Measurements from ENCODE around the gene PCDHA11.
"Not testable (repeated sequence)": the region's sequence is repeated elsewhere in the genome, so short reads cannot be mapped to it uniquely, and the experiment has no call there.

Gene PCDHA11

DNA sequence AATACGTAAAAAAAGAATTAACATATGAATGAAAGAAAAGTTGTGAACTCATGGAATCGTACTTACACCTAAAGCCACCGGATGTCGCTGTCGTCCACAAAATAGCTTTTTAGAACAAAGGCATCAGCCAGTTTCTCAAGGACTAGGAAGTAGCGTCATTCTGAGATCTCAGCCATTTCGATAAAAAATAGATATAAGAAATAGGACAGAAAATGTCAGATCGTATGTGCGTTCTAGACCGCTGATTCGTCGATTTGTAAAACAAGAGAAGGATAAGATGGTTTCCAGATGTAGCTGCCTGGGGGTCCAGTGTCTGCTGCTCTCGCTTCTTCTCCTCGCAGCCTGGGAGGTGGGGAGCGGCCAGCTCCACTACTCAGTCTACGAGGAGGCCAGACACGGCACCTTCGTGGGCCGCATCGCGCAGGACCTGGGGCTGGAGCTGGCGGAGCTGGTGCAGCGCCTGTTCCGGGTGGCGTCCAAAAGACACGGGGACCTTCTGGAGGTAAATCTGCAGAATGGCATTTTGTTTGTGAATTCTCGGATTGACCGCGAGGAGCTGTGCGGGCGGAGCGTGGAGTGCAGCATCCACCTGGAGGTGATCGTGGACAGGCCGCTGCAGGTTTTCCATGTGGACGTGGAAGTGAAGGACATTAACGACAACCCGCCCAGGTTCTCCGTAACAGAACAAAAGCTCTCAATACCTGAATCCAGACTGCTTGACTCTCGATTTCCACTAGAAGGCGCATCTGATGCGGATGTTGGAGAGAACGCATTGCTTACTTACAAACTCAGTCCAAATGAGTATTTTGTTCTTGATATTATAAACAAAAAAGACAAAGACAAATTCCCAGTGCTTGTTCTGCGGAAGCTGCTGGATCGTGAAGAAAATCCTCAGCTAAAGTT, 12.7 kb upstream of the PCDHA11 start, which contains the start of gene PCDHA10:
Gene PCDHA10 (plus strand): TSS at position 126 of the 903 bp plus-strand sequence. CDS start 152 bp downstream, at position 278.
- no peak for DNase-seq (ENCODE audit: low read depth)

DNA sequence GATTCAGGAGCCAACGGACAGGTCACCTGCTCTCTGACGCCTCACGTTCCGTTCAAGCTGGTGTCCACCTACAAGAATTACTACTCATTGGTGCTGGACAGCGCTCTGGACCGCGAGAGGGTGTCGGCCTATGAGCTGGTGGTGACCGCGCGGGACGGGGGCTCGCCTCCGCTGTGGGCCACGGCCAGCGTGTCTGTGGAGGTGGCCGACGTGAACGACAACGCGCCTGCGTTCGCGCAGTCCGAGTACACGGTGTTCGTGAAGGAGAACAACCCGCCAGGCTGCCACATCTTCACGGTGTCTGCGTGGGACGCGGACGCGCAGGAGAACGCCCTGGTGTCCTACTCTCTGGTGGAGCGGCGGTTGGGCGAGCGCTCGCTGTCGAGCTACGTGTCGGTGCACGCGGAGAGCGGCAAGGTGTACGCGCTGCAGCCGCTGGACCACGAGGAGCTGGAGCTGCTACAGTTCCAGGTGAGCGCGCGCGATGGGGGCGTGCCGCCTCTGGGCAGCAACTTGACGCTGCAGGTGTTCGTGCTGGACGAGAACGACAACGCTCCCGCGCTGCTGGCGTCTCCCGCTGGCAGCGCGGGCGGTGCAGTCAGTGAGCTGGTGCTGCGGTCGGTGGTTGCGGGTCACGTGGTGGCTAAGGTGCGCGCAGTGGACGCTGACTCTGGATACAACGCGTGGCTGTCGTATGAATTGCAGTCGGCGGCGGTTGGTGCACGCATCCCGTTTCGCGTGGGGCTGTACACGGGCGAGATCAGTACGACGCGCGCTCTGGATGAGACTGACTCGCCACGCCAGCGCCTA, 11.4 kb upstream of the PCDHA11 start:
- no peak for DNase-seq (ENCODE audit: low read depth)

DNA sequence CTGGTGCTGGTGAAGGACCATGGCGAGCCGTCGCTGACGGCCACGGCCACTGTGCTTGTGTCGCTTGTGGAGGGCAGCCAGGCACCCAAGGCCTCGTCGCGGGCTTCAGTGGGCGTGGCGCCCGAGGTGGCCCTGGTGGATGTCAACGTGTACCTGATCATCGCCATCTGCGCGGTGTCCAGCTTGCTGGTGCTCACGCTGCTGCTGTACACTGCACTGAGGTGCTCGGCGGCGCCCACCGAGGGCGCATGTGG, 10.8 kb upstream of the PCDHA11 start:
- no peak for DNase-seq (ENCODE audit: low read depth)

DNA sequence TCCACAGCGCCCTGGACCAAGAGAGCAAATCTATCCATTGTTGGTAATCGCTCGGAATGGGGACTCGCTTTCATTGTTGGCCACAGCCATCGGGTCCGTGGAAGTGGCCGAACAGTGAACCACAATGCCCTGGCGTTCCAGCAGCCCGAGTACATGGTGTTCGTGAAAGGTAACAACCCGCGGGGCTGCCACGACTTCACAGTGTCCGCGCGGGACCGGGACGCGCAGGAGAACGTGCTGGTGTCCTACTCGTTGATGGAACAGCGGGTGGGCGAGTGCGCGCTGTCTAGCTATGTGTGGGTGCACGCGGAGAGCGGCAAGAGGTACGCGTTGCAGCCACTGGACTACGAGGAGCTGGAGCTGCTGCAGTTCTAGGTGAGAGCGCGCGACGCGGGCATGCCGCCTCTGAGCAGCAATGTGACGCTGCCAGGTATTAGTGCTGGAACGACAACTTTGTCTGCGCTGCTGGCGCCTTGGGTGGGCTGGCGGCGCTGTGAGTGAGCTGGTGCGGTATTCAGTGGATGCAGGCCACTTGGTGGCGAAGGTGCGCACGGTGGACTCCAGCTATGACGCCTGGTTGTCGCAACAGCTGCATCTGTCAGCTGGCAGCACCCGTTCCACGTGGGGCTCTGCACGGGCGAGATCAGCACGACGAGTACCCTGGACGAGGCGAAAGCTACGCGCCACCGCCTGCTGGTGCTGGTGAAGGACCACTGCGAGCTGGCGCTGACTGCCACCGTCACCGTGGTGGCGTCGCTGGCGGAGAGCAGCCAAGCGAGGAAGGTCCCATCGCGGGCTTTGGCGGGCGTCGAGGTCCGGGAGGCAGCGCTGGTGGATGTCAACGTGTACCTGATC, 6.1 kb upstream of the PCDHA11 start:
- DNase-seq (ENCODE audit: low read depth): no peak

DNA sequence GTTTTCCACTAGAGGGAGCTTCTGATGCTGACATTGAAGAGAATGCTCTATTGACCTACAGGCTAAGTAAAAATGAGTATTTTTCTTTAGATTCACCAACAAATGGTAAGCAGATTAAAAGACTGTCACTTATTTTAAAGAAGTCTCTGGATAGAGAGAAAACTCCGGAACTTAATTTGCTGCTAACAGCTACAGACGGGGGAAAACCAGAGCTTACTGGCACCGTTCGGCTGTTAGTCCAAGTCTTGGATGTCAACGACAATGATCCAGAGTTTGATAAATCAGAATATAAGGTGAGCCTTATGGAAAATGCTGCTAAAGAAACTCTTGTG, 764 bp downstream of the PCDHA11 start:
- no peak for DNase-seq (ENCODE audit: low read depth)

DNA sequence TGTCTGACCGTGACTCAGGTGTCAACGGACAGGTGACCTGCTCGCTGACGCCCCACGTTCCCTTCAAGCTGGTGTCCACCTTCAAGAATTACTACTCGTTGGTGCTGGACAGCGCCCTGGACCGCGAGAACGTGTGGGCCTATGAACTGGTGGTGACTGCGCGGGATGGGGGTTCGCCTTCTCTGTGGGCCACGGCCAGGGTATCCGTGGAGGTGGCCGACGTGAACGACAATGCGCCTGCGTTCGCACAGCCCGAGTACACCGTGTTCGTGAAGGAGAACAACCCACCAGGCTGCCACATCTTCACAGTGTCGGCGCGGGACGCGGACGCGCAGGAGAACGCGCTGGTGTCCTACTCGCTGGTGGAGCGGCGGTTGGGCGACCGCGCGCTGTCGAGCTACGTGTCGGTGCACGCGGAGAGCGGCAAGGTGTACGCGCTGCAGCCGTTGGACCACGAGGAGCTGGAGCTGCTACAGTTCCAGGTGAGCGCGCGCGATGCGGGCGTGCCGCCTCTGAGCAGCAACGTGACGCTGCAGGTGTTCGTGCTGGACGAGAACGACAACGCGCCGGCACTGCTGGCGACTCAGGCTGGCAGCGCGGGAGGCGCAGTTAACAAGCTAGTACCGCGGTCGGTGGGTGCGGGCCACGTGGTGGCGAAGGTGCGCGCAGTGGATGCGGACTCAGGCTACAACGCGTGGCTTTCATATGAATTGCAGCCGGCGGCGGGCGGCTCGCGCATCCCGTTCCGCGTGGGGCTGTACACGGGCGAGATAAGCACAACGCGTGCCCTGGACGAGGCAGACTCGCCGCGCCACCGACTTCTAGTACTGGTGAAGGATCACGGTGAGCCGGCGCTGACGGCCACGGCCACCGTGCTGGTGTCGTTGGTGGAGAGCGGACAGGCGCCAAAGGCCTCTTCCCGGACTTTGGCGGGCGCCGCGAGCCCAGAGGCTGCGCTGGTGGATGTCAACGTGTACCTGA, 1.8 kb downstream of the PCDHA11 start:
- DNase-seq (ENCODE audit: low read depth): no peak

DNA sequence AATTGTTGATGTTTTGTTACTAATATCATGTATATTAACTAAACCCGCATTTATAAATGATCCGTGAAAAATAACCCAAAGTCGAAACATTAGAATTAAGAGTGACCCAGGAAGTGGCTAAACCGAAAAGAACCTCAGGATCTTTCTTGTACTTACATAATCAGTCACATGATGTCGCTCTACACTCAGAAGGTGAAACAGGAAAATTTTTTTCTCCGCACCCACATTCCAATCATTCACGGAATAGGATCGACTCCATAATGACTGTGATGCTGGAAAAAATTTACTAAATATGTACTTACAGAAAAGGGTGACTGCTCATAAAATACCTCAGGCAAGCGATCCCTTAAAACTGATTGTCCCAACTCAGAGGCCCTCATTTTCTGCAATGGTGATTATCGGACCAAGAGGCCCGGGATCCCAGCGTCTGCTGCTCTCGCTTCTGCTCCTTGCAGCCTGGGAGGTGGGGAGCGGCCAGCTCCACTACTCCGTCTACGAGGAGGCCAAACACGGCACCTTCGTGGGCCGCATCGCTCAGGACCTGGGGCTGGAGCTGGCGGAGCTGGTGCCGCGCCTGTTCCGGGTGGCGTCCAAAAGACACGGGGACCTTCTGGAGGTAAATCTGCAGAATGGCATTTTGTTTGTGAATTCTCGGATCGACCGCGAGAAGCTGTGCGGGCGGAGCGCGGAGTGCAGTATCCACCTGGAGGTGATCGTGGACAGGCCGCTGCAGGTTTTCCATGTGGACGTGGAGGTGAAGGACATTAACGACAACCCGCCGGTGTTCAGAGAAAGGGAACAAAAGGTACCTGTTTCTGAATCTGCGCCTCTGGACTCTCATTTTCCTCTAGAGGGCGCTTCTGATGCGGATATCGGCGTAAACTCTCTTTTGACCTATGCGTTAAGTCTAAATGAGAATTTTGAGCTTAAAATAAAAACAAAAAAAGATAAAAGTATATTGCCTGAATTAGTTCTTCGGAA, 6.6 kb downstream of the PCDHA11 start, which contains the start of gene PCDHA12:
Gene PCDHA12 (plus strand): TSS at position 224 of the 981 bp plus-strand sequence. CDS start 165 bp downstream, at position 389.
- no peak for DNase-seq (ENCODE audit: low read depth)

DNA sequence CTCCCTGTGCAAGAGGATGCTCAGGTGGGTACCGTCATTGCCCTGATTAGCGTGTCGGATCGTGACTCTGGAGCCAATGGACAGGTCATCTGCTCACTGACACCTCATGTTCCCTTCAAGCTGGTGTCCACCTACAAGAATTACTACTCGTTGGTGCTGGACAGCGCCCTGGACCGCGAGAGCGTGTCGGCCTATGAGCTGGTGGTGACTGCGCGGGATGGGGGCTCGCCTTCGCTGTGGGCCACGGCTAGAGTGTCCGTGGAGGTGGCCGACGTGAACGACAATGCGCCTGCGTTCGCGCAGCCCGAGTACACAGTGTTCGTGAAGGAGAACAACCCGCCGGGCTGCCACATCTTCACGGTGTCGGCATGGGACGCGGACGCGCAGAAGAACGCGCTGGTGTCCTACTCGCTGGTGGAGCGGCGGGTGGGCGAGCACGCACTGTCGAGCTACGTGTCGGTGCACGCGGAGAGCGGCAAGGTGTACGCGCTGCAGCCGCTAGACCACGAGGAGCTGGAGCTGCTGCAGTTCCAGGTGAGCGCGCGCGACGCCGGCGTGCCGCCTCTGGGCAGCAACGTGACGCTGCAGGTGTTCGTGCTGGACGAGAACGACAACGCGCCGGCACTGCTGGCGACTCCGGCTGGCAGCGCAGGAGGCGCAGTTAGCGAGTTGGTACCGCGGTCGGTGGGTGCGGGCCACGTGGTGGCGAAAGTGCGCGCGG, 7.9 kb downstream of the PCDHA11 start:
- DNase-seq (ENCODE audit: low read depth): not testable (repeated sequence)

DNA sequence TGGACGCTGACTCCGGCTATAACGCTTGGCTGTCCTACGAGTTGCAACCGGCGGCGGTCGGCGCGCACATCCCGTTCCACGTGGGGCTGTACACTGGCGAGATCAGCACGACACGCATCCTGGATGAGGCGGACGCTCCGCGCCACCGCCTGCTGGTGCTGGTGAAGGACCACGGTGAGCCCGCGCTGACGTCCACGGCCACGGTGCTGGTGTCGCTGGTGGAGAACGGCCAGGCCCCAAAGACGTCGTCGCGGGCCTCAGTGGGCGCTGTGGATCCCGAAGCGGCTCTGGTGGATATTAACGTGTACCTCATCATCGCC, 8.5 kb downstream of the PCDHA11 start:
- no peak for DNase-seq (ENCODE audit: low read depth)

DNA sequence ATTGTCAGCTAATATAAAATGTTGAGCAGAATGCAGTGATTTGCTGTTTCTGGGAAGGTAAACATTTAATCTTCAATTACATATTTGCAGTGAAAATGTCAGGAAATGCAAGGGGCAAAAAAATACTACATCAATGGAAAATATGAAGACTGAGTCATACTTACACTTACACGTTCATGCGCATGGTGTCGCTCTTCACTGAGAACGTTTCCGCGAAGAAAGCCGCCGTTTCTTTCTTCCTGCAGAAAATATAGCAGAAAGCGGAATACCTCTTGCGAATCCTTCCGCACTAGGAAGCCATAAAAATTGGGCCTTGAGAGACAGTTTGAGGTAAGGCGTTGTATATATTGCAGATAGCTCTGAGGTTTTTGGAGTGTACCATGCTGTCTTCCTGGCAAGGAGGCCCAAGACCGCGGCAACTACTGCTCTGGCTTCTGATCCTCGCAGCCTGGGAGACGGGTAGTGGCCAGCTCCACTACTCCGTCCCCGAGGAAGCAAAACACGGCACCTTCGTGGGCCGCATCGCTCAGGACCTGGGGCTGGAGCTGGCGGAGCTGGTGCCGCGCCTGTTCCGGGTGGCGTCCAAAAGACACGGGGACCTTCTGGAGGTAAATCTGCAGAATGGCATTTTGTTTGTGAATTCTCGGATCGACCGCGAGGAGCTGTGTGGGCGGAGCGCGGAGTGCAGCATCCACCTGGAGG, 13.3 kb downstream of the PCDHA11 start, which contains the start of gene PCDHA13:
Gene PCDHA13 (plus strand): TSS at position 236 of the 702 bp plus-strand sequence. CDS start 145 bp downstream, at position 381.
- no peak for DNase-seq (ENCODE audit: low read depth)

DNA sequence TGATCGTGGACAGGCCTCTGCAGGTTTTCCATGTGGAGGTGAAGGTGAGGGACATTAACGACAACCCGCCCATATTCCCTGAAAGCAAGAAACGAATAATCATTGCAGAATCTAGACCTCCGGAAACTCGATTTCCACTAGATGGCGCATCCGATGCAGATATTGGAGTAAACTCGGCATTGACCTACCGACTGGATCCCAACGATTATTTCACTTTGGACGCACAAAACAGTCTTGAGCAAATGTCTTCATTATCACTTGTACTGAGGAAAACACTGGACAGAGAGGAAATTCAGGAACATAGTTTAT, 13.8 kb downstream of the PCDHA11 start:
- no peak for DNase-seq (ENCODE audit: low read depth)

DNA sequence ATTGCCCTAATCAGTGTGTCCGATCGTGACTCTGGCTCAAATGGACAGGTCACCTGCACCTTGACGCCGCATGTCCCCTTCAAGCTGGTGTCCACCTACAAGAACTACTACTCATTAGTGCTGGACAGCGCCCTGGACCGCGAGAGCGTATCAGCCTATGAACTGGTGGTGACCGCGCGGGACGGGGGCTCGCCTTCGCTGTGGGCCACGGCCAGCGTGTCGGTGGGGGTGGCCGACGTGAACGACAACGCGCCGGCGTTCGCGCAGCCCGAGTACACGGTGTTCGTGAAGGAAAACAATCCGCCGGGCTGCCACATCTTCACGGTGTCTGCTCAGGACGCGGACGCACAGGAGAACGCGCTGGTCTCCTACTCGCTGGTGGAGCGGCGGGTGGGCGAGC, 14.6 kb downstream of the PCDHA11 start:
- DNase-seq (ENCODE audit: low read depth): no peak

DNA sequence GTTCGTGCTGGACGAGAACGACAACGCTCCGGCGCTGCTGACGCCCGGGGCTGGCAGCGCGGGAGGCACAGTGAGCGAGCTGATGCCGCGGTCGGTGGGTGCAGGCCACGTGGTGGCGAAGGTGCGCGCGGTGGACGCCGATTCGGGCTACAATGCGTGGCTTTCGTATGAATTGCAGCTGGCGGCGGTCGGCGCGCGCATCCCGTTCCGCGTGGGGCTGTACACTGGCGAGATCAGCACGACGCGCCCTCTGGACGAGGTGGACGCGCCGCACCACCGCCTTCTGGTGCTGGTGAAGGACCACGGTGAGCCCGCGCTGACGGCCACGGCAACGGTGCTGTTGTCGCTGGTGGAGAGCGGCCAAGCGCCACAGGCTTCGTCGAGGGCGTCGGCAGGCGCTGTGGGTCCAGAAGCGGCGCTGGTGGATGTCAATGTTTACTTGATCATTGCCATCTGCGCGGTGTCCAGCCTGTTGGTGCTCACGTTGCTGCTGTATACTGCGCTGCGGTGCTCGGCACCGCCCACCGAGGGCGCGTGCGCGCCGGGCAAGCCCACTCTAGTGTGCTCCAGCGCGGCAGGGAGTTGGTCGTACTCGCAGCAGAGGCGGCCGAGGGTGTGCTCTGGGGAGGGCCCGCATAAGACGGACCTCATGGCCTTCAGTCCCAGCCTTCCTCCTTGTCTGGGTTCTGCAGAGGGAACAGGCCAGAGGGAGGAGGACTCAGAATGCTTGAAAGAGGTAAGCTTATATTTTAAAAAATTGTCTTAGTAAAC, 15.4 kb downstream of the PCDHA11 start:
- DNase-seq (ENCODE audit: low read depth): no peak

DNA sequence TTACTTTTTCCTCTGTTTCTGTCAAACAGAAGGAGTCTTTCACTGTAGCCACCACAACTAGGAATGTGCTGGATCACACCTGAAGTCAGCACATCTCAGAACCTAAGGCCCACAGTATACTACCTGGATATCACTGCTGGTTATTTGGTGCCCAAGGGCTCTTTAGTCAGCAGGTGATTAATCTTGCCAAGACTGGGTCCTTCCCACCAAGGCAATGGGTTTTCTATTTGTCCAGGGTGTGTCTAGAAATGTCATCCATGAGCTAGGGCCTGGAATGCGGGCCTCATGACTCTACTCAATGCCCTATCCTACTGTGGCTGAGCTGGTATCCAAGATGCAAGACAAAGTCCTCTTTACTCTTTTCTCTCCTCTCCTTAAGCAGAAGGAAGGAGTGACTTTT, 47.6 kb downstream of the PCDHA11 start:
- DNase-seq (ENCODE audit: low read depth): no peak
